Epidermal melanocyte (primary cell): Measurements from ENCODE around the gene HACL1.
"Not testable (repeated sequence)": the region's sequence is repeated elsewhere in the genome, so short reads cannot be mapped to it uniquely, and the experiment has no call there.

ENCODE experiments used
- DNase-seq: peaks from one replicate; pipeline ENCODE4 v3.0.0; 2011; ENCODE audit warnings: low spot score; ENCODE audit not compliant: insufficient read length

HACL1 gene

GRCh38 chr3:15581471-15582394 lies 19.6 kb downstream of the HACL1 start:
- DNase-seq = no peak

- no peak for DNase-seq
Measured at GRCh38 chr3:15579051-15579450, 22.3 kb downstream of the HACL1 start.

- DNase-seq = no peak
Measured at GRCh38 chr3:15578289-15578867, 23.0 kb downstream of the HACL1 start.

- no peak for DNase-seq
Measured at GRCh38 chr3:15576475-15576874, 24.9 kb downstream of the HACL1 start.

GRCh38 chr3:15575446-15575845 lies 25.9 kb downstream of the HACL1 start:
- no peak for DNase-seq

GRCh38 chr3:15572138-15572537 lies 29.2 kb downstream of the HACL1 start:
- DNase-seq = no peak

- no peak for DNase-seq
Measured at GRCh38 chr3:15563190-15563589, 38.2 kb downstream of the HACL1 start.

GRCh38 chr3:15562560-15562959 lies 38.8 kb downstream of the HACL1 start:
- DNase-seq = no peak

GRCh38 chr3:15558581-15558980 lies 42.8 kb downstream of the HACL1 start:
- DNase-seq = no peak

- no peak for DNase-seq
Measured at GRCh38 chr3:15557511-15557946, 43.8 kb downstream of the HACL1 start.

GRCh38 chr3:15556512-15556911 lies 44.9 kb downstream of the HACL1 start:
- DNase-seq = no peak

GRCh38 chr3:15553749-15554148 lies 47.6 kb downstream of the HACL1 start:
- DNase-seq = no peak

- DNase-seq = no peak
Measured at GRCh38 chr3:15551902-15552301, 49.5 kb downstream of the HACL1 start.

- no peak for DNase-seq
Measured at GRCh38 chr3:15549846-15550245, 51.5 kb downstream of the HACL1 start.

GRCh38 chr3:15542614-15543013 lies 58.8 kb downstream of the HACL1 start:
- DNase-seq = no peak

- DNase-seq = no peak
Measured at GRCh38 chr3:15541371-15541770, 60.0 kb downstream of the HACL1 start.

- DNase-seq = no peak
Measured at GRCh38 chr3:15539066-15539465, 62.3 kb downstream of the HACL1 start.

- no peak for DNase-seq
Measured at GRCh38 chr3:15538345-15538744, 63.0 kb downstream of the HACL1 start.

- DNase-seq = no peak
Measured at GRCh38 chr3:15536856-15537255, 64.5 kb downstream of the HACL1 start.

GRCh38 chr3:15535732-15536131 lies 65.6 kb downstream of the HACL1 start:
- no peak for DNase-seq

GRCh38 chr3:15532614-15533013 lies 68.8 kb downstream of the HACL1 start:
- DNase-seq = not testable (repeated sequence)

GRCh38 chr3:15531346-15531745 lies 70.0 kb downstream of the HACL1 start:
- DNase-seq = no peak
